Vagina (tissue), 2 donors: Measurements from ENCODE around the gene TRABD2A.

ENCODE experiments used
- POLR2AphosphoS5 ChIP-seq, 2 donors: sonication (generic); formaldehyde crosslinking; IDR thresholded peaks; one replicate each; pipeline ENCODE4 v1.9.0; 2017; ENCODE audit warnings: antibody characterized with exemption in 2 of 2, mild to moderate bottlenecking in 2 of 2, low read depth in 1 of 2; ENCODE audit not compliant: insufficient read depth in 1 of 2
- TF ChIP-seq, protein P1 (sequence below), 3 experiments: fragments of 450-650 bp in 2 of 3; fragments of 200-600 bp in 1 of 3; sonication (generic) in 1 of 3; IDR thresholded peaks; one replicate each; pipeline ENCODE4 v1.5.1; 2017 to 2019; ENCODE audit warnings: antibody characterized with exemption in 3 of 3, mild to moderate bottlenecking in 2 of 3, moderate library complexity in 2 of 3

DNA sequence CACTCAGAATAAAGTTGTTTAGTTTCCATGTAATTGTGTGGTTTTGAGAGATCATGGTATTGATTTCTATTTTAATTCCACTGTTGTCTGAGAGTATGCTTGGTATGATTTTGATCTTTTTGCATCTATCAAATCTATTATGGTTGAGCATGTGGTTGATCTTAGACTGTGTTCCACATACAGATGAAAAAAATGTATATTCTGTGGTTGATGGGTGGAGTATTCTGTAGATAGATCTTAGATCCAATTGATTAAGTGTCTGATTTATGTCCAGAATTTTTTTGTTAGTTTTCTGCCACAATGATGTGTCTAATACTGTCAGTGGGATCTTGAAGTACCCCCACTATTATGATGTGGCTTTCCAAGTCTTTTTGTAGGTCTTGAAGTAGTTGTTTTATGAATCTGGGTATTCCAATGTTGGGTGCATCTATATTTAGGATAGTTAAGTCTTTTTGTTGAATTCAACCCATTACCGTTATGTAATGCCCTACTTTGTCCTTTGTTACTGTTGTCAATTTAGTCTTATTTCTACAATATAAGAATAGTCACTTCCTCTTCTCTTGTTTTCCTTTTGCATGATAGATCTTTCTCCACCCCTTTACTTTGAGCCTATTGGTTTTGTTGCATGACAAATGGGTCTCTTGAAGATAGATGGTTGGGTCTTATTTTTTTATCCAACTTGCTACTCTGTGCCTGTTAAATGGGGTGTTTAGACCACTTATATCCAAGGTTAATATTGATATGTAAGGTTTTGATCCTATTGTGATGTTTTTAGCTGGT lies 101.8 kb downstream of the TRABD2A start:
- TF ChIP-seq POLR2AphosphoS5 (IDR thresholded peaks at IDR 0.05; ENCODE audit: insufficient read depth in 1 of 2, low read depth in 1 of 2): no peak
- TF ChIP-seq, protein P1, sequence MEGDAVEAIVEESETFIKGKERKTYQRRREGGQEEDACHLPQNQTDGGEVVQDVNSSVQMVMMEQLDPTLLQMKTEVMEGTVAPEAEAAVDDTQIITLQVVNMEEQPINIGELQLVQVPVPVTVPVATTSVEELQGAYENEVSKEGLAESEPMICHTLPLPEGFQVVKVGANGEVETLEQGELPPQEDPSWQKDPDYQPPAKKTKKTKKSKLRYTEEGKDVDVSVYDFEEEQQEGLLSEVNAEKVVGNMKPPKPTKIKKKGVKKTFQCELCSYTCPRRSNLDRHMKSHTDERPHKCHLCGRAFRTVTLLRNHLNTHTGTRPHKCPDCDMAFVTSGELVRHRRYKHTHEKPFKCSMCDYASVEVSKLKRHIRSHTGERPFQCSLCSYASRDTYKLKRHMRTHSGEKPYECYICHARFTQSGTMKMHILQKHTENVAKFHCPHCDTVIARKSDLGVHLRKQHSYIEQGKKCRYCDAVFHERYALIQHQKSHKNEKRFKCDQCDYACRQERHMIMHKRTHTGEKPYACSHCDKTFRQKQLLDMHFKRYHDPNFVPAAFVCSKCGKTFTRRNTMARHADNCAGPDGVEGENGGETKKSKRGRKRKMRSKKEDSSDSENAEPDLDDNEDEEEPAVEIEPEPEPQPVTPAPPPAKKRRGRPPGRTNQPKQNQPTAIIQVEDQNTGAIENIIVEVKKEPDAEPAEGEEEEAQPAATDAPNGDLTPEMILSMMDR (IDR thresholded peaks at IDR 0.05): no peak
